GM06990 (cell line): ENCODE measurements around the gene STMP1.

Source experiments
- DNase-seq: peaks from one replicate; pipeline ENCODE4 v3.0.0-alpha.2; 2011; ENCODE audit not compliant: insufficient read length; ENCODE audit errors: extremely low read depth
- H3K27me3 ChIP-seq: replicated peaks from 2 replicates; pipeline ENCODE4 v1.6.0; 2011; ENCODE audit warnings: low read length; ENCODE audit not compliant: control insufficient read depth, insufficient read depth
- H3K36me3 ChIP-seq: 2 replicates; pipeline ENCODE4 v1.5.1; 2011; ENCODE audit warnings: low read length; ENCODE audit not compliant: control insufficient read depth, insufficient read depth
- H3K4me3 ChIP-seq: replicated peaks from 2 replicates; pipeline ENCODE4 v1.5.1; 2011; ENCODE audit warnings: low read depth, mild to moderate bottlenecking, control low read depth, low read length
- TF ChIP-seq, protein P1 (sequence below): IDR thresholded peaks from 2 replicates; pipeline ENCODE4 v1.5.1; 2011; ENCODE audit warnings: low read length, control low read depth, mild to moderate bottlenecking, inconsistent platforms; ENCODE audit not compliant: insufficient read depth, poor library complexity, severe bottlenecking

Gene STMP1

DNA sequence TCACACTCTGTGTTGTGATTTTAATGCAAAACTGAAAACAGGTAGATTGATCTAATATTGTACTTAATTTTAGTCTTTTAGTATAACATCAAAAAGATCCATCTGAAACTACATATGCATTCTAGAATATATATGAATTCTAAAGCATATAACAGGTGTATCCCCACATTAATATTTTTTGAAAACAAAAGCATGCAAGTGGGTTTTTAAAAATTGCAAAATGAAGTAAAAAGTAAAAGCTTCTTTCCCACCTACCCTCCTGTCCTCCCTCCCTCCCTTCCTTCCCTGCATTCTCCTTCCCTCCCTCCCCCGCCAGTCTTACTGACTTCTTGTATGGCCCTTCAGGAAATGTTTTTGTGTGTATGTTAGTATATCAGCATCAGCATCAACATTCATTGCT, 14.6 kb upstream of the STMP1 start:
- H3K36me3 ChIP-seq, result peaks cover 9% of the 10 kb centered on the region
- H3K27me3 ChIP-seq, result no peaks in the 10 kb centered on the region
- no peak for DNase-seq
- TF ChIP-seq, protein P1, sequence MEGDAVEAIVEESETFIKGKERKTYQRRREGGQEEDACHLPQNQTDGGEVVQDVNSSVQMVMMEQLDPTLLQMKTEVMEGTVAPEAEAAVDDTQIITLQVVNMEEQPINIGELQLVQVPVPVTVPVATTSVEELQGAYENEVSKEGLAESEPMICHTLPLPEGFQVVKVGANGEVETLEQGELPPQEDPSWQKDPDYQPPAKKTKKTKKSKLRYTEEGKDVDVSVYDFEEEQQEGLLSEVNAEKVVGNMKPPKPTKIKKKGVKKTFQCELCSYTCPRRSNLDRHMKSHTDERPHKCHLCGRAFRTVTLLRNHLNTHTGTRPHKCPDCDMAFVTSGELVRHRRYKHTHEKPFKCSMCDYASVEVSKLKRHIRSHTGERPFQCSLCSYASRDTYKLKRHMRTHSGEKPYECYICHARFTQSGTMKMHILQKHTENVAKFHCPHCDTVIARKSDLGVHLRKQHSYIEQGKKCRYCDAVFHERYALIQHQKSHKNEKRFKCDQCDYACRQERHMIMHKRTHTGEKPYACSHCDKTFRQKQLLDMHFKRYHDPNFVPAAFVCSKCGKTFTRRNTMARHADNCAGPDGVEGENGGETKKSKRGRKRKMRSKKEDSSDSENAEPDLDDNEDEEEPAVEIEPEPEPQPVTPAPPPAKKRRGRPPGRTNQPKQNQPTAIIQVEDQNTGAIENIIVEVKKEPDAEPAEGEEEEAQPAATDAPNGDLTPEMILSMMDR, result no peak
- no peak overlapping the region for H3K4me3 ChIP-seq

DNA sequence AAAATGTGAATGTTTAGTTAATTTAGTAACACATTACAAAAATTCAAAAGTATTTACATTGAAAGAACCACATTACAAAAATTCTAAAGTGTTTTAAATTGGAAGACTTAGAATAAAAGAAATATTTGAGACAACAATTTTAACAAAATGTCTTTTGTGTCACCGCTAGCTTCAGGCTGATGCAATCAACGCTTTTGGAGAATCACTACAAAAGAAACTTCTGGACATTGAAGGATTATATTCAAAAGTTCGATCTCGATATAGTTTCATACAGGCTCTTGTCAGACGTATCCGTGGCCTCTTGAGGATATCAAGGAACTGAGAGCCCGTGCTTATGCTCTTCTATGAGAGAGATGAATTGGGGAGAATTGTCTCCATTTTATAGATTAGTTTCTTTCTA, 14.1 kb upstream of the STMP1 start:
- Histone ChIP-seq H3K27me3 (no peaks in the 10 kb centered on the region), H3K36me3 (peaks cover 9% of the 10 kb centered on the region), H3K4me3 (no peak overlapping the region)
- no peak for DNase-seq
- TF ChIP-seq, protein P1, result no peak

DNA sequence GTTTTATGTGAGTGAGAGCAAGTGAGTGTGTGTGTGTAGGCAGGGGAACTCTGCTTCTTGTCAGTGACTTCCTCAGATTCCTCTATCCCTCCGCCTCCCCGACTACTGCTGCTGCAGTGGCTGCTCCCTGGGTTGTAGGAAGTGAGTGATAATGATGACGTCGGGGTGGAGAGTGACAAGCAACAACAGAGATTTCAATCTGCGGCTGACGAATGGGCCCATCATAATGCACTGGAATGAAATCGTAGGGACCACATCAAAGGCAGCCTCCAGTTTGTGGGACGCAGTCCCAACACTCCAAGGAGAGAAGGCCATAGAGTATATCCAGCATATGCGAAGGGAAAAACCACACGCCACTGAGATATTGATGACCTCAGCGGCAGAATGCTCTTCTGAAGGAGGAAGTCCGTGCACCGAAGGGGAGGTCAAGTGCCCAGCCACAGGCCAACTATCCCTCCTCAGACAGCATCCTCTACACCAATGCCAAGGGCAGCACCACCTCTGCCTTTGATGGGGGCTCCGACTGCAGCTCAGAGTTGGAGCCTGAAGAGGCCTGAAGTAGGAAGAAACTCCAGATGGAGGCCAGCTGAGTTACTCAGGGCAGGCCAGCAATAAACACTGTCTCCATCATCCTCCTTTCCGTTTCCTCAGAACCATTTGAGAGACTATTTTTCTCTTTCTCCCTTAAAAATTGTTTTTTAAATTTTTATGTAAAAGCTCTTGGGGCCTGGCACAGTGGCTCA, 11.3 kb upstream of the STMP1 start:
- Histone ChIP-seq H3K36me3 (peaks cover 1% of the 10 kb centered on the region), H3K27me3 (no peaks in the 10 kb centered on the region), H3K4me3 (no peak overlapping the region)
- TF ChIP-seq, protein P1, result no peak
- no peak for DNase-seq

DNA sequence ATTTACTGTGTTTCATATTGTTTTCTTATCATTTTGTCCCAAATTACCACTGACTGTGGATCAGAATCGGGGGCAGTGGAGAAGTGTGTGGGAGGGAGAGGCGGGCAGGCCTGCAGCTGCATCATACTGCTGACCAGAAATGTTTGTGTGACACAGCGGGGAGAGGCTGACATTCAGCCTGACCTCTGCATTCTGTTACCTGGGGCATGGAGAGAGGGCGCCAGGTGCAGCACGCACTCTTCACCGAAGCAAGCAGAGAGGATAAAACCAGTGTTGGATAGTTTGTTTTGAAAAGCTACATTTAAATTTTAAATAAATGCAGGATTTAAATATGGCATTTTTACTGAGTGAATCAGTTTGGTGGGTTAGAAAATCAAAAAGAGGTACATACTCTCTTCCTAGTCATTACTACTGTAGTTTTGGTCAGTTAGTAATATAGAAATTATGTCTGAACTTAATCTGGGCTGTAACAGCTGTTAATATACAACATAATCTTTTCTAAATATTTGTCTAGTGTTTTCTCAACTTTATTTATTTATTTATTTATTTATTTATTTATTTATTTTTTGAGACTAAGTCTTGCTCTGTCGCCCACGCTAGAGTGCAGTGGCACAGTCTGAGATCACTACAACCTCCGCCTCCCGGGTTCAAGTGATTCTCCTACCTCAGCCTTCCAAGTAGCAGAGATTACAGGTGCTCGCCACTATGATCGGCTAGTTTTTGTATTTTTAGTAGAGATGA, 8.8 kb upstream of the STMP1 start:
- no peak for DNase-seq
- no peak overlapping the region for H3K4me3 ChIP-seq
- TF ChIP-seq, protein P1, result no peak

DNA sequence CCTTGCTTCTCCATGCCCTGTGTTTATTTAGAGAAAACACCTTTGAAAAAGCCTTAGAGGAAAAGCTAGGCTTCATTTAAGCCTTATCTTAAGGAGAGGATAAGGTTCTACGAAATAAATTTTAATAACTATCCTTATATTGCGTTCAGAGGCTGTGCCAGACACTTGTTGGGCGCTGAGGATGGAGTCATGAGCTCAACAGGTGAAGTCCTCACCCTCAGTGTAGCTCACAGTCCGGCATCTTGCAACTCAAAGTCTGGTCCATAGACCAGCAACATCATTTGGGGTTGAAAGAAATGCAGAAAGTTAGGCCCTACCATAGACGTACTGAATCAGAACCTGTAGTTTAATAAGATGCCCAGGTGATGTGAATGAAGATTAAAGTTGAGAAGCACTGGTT, 3.8 kb upstream of the STMP1 start:
- no peak overlapping the region for H3K4me3 ChIP-seq
- H3K36me3 ChIP-seq, result no peaks in the 10 kb centered on the region
- TF ChIP-seq, protein P1, result no peak
- no peaks in the 10 kb centered on the region for H3K27me3 ChIP-seq
- DNase-seq, result no peak

More for the DNA sequence above, 8.8 kb upstream of the STMP1 start:
- no peaks in the 10 kb centered on the region for H3K27me3 ChIP-seq
- peaks cover 1% of the 10 kb centered on the region; the same call in 1 of the 2 replicates for H3K36me3 ChIP-seq
